Measurements from ENCODE around the gene HMGCS2.
A peak's percentile ranks its signal among the peaks of the same experiment; 100 is the strongest.
"Not testable (repeated sequence)": the region's sequence is repeated elsewhere in the genome, so short reads cannot be mapped to it uniquely, and the experiment has no call there.

The HMGCS2 gene

DNA sequence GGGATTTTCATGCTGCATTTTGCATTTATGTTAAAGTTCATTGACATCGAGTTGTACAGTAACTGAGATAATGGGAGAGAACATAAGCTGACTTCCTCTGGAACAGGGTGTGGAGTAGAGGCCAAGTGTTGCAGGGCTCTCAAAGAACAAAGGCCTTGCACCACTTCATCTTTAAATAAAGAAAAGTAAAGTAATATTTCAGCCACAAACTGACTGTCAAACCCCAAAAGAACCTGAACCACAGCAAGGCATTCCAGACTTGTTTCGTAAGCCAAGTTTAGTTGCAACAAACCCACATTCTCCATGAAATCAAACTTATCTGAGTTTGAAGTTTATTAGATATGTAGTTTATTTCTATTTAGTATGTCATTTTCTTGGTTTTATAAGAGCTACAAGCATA, 19.1 kb upstream of the HMGCS2 start:
- DNase-seq = peak; percentile 54

- not testable (repeated sequence) for DNase-seq
Measured at GRCh38 chr1:119786473-119787050, 17.9 kb upstream of the HMGCS2 start.

DNA sequence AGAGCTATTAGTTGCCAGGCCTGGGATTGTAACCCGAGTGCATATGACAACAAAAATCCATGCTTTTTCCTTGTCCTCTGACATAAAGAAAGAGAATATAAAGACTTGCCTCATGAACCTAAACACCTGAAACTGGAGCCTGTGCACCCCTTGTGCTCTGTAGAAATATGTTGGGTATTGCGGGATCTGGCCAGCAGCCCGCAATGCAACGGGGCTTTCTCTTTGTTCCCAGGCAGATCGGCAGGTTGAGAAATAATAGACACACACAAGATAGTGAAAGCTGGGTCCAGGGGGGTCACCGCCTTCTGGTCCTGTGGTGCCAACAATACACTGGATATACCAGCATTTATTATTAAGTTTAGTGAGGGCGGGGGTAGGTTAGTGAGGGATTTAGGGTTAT, 17.3 kb upstream of the HMGCS2 start:
- not testable (repeated sequence) for DNase-seq

DNA sequence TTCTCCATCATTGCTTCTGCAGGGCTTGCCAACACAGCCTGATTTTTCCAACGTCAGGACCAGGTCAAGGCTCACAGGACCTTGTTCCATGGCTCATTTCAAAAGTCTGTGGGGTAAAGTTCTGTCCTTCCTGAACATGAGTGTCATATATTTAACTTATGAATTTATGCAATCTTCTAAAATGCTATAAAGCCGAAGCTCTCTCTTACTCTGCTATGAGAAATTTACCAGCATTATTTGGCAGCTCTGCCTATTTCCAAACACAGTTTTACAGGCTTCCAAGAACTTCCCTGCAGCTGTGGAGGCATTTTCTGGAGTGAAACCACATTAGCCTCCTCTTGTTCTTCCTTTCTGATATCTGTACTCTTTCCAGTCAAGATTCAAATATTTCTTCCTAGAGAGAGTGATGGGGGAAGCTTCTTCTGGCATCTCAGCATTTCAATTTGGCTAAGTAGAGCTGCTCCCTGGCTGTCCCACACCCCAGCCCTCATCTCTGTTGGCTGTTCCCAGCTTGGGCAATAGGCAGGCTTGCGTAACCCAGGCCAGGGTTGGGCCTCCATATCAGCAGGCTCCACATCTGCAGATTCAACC, 15.6 kb upstream of the HMGCS2 start:
- peak; percentile 60 for DNase-seq

DNA sequence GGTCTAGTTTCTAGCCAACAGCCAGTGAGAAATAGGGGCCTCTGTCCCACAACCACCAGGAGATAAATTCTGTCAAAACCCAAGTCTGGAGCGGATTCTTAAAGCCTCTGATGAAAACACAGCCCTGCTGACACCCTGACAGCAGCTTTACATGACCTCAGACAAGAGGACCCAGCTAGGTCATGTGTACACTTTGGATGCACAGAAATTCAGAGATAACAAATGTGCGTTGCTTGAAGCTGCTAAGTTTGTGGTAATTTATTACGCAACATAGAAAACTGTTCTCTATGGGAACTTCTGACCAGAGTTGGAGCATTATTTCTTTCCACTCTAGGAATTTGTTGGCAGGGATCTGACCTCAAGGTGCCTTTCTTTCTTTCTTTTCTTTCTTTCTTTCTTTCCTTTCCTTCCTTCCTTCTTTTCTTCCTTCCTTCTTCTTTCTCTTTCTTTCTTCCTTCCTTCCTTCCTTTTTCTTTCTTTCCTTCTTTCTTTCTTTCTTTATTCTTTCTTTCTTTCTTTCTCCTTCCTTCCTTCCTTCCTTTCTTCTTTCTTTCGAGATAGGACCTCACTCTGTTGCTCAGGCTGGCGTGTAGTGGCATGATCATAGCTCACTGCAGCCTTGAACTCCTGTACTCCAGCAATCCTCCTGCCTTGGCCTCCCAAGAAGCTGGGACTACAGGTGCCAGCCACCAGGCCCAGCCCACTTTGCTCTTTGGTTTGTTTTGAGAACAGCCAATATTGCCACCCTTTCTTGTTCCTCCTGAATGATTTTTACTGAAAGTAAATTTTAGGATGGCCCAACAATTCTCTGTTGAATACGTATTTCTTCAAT, 14.9 kb upstream of the HMGCS2 start:
- DNase-seq = peak; percentile 78

- no peak for DNase-seq
Measured at GRCh38 chr1:119782631-119783325, 14.1 kb upstream of the HMGCS2 start.

- DNase-seq = no peak
Measured at GRCh38 chr1:119781434-119782210, 12.9 kb upstream of the HMGCS2 start.

GRCh38 chr1:119779869-119780356, 11.2 kb upstream of the HMGCS2 start:
- DNase-seq = peak; percentile 41

GRCh38 chr1:119778886-119779560, 10.3 kb upstream of the HMGCS2 start:
- DNase-seq = no peak

DNA sequence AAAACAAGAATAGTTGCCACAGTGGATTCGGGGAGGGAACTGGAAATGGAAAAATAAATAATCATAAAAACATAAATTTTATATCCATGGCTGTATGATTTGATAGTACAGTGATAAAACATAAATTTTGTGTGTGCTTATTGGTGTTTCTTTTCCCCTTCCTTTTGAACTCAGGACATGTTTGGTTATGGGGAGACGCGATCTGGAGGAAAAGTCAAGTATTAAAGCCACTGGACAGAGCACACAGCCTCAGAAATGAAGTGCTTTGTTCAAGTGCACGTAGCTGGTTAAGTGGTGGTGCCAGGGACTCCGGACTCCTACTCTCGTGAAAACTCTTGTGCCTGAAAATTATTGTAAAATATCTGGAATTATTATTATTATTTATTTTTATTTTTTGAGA, 9.7 kb upstream of the HMGCS2 start:
- DNase-seq = no peak

DNA sequence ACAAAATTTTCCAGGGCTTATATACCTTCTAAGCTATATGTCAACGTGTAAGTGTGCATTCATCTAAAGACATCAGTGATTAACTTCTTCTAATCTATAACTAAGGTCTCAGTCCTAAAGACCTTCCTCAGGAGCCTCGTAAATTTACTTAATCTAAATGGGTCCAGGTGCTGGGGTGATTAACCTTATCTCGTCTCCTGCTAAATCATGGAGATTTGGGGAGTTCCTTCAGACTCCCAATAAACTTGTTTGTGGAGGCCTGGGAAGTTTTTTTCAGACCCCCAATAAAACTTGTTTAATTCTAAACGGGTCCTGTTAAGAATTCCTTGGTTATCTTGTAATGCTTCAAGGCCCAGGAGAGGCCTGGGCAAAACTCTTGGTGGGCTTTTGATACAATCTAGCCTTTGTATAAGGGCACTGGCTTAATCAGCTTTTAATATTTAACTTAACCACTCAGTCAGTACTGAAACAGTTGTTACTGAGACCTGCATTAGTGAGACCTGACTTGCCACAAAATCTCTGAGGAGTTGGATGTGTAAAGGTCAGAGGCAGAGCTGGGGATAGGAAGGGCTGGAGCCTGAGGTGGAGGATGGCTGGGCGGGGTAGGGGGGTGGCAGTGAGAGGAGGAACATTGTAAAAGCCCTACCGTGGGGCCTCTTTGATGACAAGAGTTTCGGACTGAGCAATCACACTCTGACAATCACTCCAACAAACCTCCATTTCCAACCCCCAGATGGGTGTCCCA, 6.2 kb upstream of the HMGCS2 start:
- DNase-seq = no peak

DNA sequence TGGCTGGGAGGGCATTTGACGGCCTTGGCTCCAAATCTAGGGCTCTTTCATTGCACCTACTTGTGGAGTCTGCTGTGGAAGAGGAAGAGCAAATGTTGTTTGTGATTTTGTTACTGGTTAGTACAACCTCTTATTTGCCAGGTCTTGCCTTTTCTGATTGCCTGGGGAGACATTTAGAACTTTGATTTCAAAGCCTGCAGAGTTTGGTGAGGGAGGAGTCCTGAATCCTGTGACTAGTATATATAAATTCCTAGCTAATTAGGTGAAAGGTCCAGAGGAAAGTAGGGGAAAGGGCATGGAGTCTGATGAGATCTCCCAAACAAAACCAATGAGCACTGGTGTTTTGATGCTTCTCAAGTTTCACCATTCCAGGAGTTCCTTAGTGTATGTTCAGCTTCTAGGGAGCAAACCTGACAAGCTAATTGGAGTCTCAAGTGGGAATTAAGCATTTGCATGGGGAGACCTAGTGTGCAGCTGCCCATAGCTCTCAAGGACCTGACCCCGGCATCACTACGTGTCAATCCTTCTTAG, 5.1 kb upstream of the HMGCS2 start:
- no peak for DNase-seq

DNA sequence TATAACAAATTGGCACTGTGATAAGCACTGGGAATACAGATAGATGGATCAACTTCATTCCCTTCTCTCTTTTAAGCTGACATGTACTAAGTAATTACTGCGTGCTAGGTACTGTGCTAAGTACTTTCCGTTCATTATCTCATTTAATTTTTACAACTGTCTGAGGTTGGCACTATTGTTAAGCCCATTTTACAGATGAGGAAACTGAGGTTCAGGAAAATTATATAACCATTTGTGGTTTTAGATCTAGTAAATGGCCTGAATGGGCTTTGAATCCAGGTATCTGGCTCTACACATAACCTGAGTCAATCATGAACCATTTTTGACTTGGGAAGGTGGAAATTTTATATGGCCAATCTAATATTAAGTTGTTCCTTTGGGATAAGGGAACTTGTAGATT, 3.6 kb upstream of the HMGCS2 start:
- no peak for DNase-seq

GRCh38 chr1:119771770-119772169, 3.1 kb upstream of the HMGCS2 start:
- DNase-seq = no peak

DNA sequence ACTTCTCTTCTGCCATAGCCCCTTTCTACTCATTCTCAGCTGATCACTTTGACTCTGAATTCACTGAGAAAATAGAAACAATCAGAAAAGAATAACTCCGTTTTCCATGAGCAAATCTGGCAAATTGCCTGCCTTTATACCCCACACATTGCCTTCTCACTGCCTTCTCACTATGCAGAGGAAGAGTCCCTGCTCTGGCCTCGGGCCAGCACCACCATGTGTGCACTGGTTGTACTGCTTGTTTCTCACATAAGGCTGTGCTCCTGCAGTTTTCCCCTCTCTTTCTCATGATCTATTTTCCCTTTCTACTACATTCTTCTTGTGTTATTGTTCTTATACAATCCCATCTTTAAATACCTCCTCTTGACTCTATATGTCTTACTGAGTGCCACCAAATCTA, 2.3 kb upstream of the HMGCS2 start:
- peak; percentile 35 for DNase-seq

GRCh38 chr1:119767486-119767885, 1.2 kb downstream of the HMGCS2 start:
- DNase-seq = no peak

- no peak for DNase-seq
Measured at GRCh38 chr1:119766374-119766794, 2.3 kb downstream of the HMGCS2 start.

GRCh38 chr1:119764220-119764619, 4.5 kb downstream of the HMGCS2 start:
- DNase-seq = no peak

GRCh38 chr1:119762953-119763352, 5.8 kb downstream of the HMGCS2 start:
- DNase-seq = no peak

DNA sequence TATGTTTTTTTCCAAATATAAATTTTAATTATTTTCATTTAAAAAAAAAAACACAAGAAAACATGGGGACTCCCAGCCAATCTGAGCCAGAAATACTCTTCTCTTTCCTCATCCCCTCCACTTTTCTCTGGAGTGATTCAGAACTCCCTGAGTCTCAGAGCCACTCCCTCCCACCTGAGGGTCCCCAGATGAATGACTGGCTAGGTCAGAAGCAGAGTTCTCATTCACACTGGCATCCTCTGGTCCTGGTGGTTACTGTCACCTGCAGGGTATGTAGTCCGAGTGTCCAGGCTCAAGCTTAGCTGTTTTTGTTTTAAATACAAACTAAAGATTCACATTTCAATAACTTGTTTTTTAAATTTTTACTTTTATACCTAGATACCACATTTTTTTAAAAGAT, 6.3 kb downstream of the HMGCS2 start:
- DNase-seq = no peak

DNA sequence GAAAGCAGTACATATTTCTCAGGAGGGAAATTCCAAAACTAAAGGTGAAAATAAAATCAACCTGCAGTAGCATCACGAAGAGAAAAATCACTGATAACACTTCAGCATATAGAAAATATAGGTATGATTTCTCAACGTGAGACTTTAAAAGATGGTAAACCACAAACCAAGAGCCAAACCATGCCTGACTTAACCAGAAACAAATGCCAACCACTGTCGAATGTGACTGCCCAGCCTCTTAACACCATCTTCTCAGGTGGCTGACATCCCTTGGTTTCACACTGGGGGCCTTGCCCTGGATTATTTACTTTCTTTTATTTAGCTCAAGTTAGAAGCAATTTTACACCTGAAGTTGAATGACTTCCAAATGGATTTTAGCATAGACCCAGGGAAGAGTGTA, 10.1 kb downstream of the HMGCS2 start:
- DNase-seq = no peak
